H9 (cell line): Measurements from ENCODE around the gene TNFAIP8L3. TPM values are rescaled to one million over a fixed set of nuclear protein-coding genes. Genes with fewer than 3 reads are reported as not detected.

Source experiments
- DNase-seq: peaks from one replicate; pipeline ENCODE4 v3.0.0-alpha.2; 2017
- H2AFZ ChIP-seq: one replicate; pipeline ENCODE4 v1.6.1; 2013; ENCODE audit warnings: mild to moderate bottlenecking, low read length, control low read depth, moderate library complexity
- H2AK5ac ChIP-seq: 2 replicates; pipeline ENCODE4 v1.6.1; 2013; ENCODE audit warnings: low read length, control low read depth, mixed read lengths; ENCODE audit not compliant: insufficient read length
- H2BK120ac ChIP-seq: one replicate; pipeline ENCODE4 v1.6.1; 2013; ENCODE audit warnings: low read depth, mild to moderate bottlenecking, low read length, control low read depth, inconsistent platforms; ENCODE audit not compliant: poor library complexity, severe bottlenecking
- H2BK12ac ChIP-seq: 2 replicates; pipeline ENCODE4 v1.6.1; 2013; ENCODE audit warnings: low read length, control low read depth, mixed read lengths, low read depth; ENCODE audit not compliant: insufficient read length
- H2BK15ac ChIP-seq: 2 replicates; pipeline ENCODE4 v1.6.1; 2013; ENCODE audit warnings: low read depth, low read length, control low read depth
- H2BK20ac ChIP-seq: one replicate; pipeline ENCODE4 v1.6.1; 2013; ENCODE audit warnings: low read depth, mild to moderate bottlenecking, low read length, control low read depth, inconsistent platforms; ENCODE audit not compliant: poor library complexity, severe bottlenecking
- H2BK5ac ChIP-seq: 2 replicates; pipeline ENCODE4 v1.6.1; 2013; ENCODE audit warnings: low read length, control low read depth, mixed read lengths; ENCODE audit not compliant: insufficient read length
- H3K14ac ChIP-seq: 2 replicates; pipeline ENCODE4 v1.6.1; 2013; ENCODE audit warnings: low read length, control low read depth; ENCODE audit not compliant: insufficient read depth
- H3K18ac ChIP-seq: 2 replicates; pipeline ENCODE4 v1.6.1; 2013; ENCODE audit warnings: low read depth, mild to moderate bottlenecking, mixed read lengths, low read length, control low read depth; ENCODE audit not compliant: insufficient read length
- H3K23ac ChIP-seq: 2 replicates; pipeline ENCODE4 v1.6.1; 2013; ENCODE audit warnings: low read length, control low read depth, mixed read lengths, low read depth; ENCODE audit not compliant: insufficient read length
- H3K23me2 ChIP-seq: 2 replicates; pipeline ENCODE4 v1.6.1; 2013; ENCODE audit warnings: low read depth, mild to moderate bottlenecking, mixed read lengths, low read length, control low read depth; ENCODE audit not compliant: insufficient read length, poor library complexity, severe bottlenecking
- H3K27ac ChIP-seq: 2 replicates; pipeline ENCODE4 v1.5.1; 2013; ENCODE audit warnings: low read length, control low read depth, mixed read lengths, low read depth; ENCODE audit not compliant: insufficient read length
- H3K27me3 ChIP-seq: 2 replicates; pipeline ENCODE4 v1.6.1; 2013; ENCODE audit warnings: low read length, control low read depth, inconsistent platforms; ENCODE audit not compliant: insufficient read depth
- H3K4ac ChIP-seq: 2 replicates; pipeline ENCODE4 v1.6.1; 2013; ENCODE audit warnings: low read depth, mild to moderate bottlenecking, control low read depth, inconsistent platforms, low read length, moderate library complexity
- H3K4me1 ChIP-seq: 2 replicates; pipeline ENCODE4 v1.6.1; 2013; ENCODE audit warnings: low read length, control low read depth, inconsistent platforms; ENCODE audit not compliant: insufficient read depth
- H3K4me2 ChIP-seq: 2 replicates; pipeline ENCODE4 v1.6.1; 2013; ENCODE audit warnings: low read length, control low read depth, mixed read lengths; ENCODE audit not compliant: insufficient read length, insufficient read depth
- H3K56ac ChIP-seq: 2 replicates; pipeline ENCODE4 v1.6.1; 2013; ENCODE audit warnings: low read depth, mild to moderate bottlenecking, mixed read lengths, low read length, control low read depth; ENCODE audit not compliant: insufficient read length
- H3K79me1 ChIP-seq: 2 replicates; pipeline ENCODE4 v1.6.1; 2013; ENCODE audit warnings: low read depth, mild to moderate bottlenecking, moderate library complexity, low read length, control low read depth, inconsistent platforms; ENCODE audit not compliant: insufficient read depth, poor library complexity, severe bottlenecking
- H3K79me2 ChIP-seq: 2 replicates; pipeline ENCODE4 v1.6.1; 2013; ENCODE audit warnings: low read length, control low read depth, inconsistent platforms; ENCODE audit not compliant: insufficient read depth
- H3K9ac ChIP-seq: 2 replicates; pipeline ENCODE4 v1.6.1; 2013; ENCODE audit warnings: low read length, control low read depth, mixed read lengths; ENCODE audit not compliant: insufficient read length; ENCODE audit errors: extremely low read depth
- H3K9me3 ChIP-seq: one replicate; pipeline ENCODE4 v1.6.1; 2013; ENCODE audit warnings: low read depth, low read length, inconsistent platforms; ENCODE audit not compliant: control insufficient read depth
- H3T11ph ChIP-seq: one replicate; pipeline ENCODE4 v1.6.1; 2013; ENCODE audit warnings: mild to moderate bottlenecking, low read length, control low read depth, inconsistent platforms
- H4K20me1 ChIP-seq: one replicate; pipeline ENCODE4 v1.6.1; 2013; ENCODE audit not compliant: control insufficient read depth, insufficient read length, insufficient read depth
- H4K5ac ChIP-seq: 2 replicates; pipeline ENCODE4 v1.6.1; 2013; ENCODE audit warnings: low read depth, mild to moderate bottlenecking, mixed read lengths, low read length, control low read depth; ENCODE audit not compliant: insufficient read length
- H4K8ac ChIP-seq: replicated peaks from 2 replicates; pipeline ENCODE4 v1.6.1; 2013; ENCODE audit warnings: low read length, control low read depth, mixed read lengths, low read depth; ENCODE audit not compliant: insufficient read length
- H4K91ac ChIP-seq: 2 replicates; pipeline ENCODE4 v1.6.1; 2013; ENCODE audit warnings: low read depth, mild to moderate bottlenecking, moderate library complexity, mixed read lengths, low read length, control low read depth; ENCODE audit not compliant: insufficient read length
- H3K27ac Mint-ChIP-seq, 3 experiments: 2 replicates in 2 of 3; 3 replicates in 1 of 3; pipeline ENCODE4 v1.8.0; 2020 to 2021; ENCODE audit warnings: mixed read lengths in 3 of 3, mild to moderate bottlenecking in 1 of 3, moderate library complexity in 1 of 3
- H3K27me3 Mint-ChIP-seq: 2 replicates; pipeline ENCODE4 v1.8.0; 2021; ENCODE audit warnings: low read depth, mild to moderate bottlenecking, moderate library complexity, mixed read lengths
- H3K36me3 Mint-ChIP-seq, 3 experiments: 2 replicates in 2 of 3; 3 replicates in 1 of 3; pipeline ENCODE4 v1.8.0; 2020 to 2021; ENCODE audit warnings: low read depth in 3 of 3, mixed read lengths in 3 of 3; ENCODE audit not compliant: insufficient read depth in 1 of 3
- H3K4me1 Mint-ChIP-seq, 2 experiments: 2 replicates each; pipeline ENCODE4 v1.8.0; 2020; ENCODE audit warnings: mixed read lengths in 2 of 2
- H3K4me3 Mint-ChIP-seq, 2 experiments: 2 replicates in 1 of 2; 3 replicates in 1 of 2; pipeline ENCODE4 v1.8.0; 2020 to 2021; ENCODE audit warnings: mild to moderate bottlenecking in 2 of 2, mixed read lengths in 2 of 2, moderate library complexity in 1 of 2
- H3K9me3 Mint-ChIP-seq, 2 experiments: 2 replicates in 1 of 2; 3 replicates in 1 of 2; pipeline ENCODE4 v1.8.0; 2020; ENCODE audit warnings: mild to moderate bottlenecking in 2 of 2, mixed read lengths in 2 of 2, moderate library complexity in 1 of 2
- WGBS: extraction: QIAGEN DNeasy Blood & Tissue Kit; methylation state at CpG from one replicate; pipeline ENCODE4 v1.1.7; 2013; ENCODE audit warnings: missing lambda C conversion rate, low lambda C conversion rate, mixed read lengths; ENCODE audit not compliant: insufficient read length; ENCODE audit errors: extremely low coverage; 5-methylcytosine and 5-hydroxymethylcytosine counted together
- total RNA-seq: library from RNA; stranded (reverse); gene quantifications from 2 replicates; pipeline ENCODE4 v1.2.1, GENCODE V29; 2021
- TF ChIP-seq, protein P1 (sequence below): fragments of 200-600 bp; sonication (generic); conservative IDR thresholded peaks from 3 replicates; pipeline ENCODE4 v1.8.0; 2021; ENCODE audit warnings: antibody characterized with exemption, mild to moderate bottlenecking

Gene TNFAIP8L3
- total RNA-seq, 1 experiment from 2014 or later: 0.22 TPM

DNA sequence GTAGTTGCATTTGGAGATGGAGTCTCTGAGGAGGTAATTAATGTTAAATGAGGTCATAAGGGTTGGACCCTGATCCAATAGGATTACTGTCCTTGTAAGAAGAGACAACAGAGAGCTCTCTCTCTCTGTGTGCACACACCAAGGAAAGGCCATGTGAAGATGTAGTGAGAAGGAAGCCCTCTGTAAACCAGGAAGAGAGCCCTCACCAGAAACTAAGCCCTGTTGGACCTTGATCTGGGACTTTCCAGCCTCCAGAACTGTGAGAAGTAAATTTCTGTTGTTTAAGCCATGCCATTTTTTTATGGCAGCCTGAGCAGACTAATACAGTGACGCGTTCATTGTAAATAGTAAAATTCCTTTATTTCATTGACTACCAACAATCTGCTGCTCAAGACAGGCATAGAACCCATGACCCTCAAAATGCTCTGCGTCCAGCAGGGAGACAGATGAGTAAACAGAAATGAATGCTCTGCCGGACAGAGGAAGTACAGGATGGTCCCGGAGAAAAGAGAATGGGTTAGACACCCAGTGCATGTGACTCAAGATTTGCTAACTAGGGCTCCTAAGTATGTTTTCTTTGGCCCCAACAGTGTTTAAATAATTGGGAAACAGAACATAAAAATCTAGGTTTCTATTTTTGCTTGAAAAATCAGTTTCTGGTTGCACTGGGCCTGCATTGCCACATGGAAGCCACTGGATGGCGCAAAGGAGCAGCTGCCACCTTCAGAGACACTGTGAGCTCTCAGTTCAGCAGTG is 37.9 kb upstream of the TNFAIP8L3 start:
- H3K79me1 ChIP-seq: no peaks in the 10 kb centered on the region
- no peak overlapping the region for H3K9ac ChIP-seq
- H4K20me1 ChIP-seq: no peaks in the 10 kb centered on the region
- no peaks in the 10 kb centered on the region for H3K4me1 ChIP-seq
- H3K4me2 ChIP-seq: no peak overlapping the region
- H2BK120ac ChIP-seq: no peak overlapping the region
- no peak overlapping the region for H4K8ac ChIP-seq
- no peaks in the 10 kb centered on the region for H3K23me2 ChIP-seq
- Mint-ChIP-seq H3K27ac (no peak overlapping the region), H3K27me3 (peaks cover 3% of the 10 kb centered on the region), H3K4me1 (peaks cover 0 to 5% of the 10 kb centered on the region in 2 experiments; a peak in 1 of 4 replicates), H3K9me3 (no peaks in the 10 kb centered on the region), H3K36me3 (no peaks in the 10 kb centered on the region), H3K4me3 (no peak overlapping the region)
- H2BK15ac ChIP-seq: no peak overlapping the region
- H2BK12ac ChIP-seq: no peak overlapping the region
- H2AK5ac ChIP-seq: no peak overlapping the region
- no peak overlapping the region for H3K56ac ChIP-seq
- no peak overlapping the region for H3K27ac ChIP-seq
- H3K79me2 ChIP-seq: no peaks in the 10 kb centered on the region
- no peak overlapping the region for H3T11ph ChIP-seq
- no peaks in the 10 kb centered on the region for H3K27me3 ChIP-seq
- H3K14ac ChIP-seq: no peak overlapping the region
- no peaks in the 10 kb centered on the region for H3K9me3 ChIP-seq
- no CpG with 5 or more reads among the region's 6 CpGs for WGBS
- H4K91ac ChIP-seq: no peak overlapping the region
- no peak overlapping the region for H2BK5ac ChIP-seq
- no peak overlapping the region for H2AFZ ChIP-seq
- peak; percentile 50 for DNase-seq
- no peak overlapping the region for H2BK20ac ChIP-seq
- no peak overlapping the region for H3K4ac ChIP-seq
- no peak overlapping the region for H3K18ac ChIP-seq
- H4K5ac ChIP-seq: no peak overlapping the region
- TF ChIP-seq, protein P1, sequence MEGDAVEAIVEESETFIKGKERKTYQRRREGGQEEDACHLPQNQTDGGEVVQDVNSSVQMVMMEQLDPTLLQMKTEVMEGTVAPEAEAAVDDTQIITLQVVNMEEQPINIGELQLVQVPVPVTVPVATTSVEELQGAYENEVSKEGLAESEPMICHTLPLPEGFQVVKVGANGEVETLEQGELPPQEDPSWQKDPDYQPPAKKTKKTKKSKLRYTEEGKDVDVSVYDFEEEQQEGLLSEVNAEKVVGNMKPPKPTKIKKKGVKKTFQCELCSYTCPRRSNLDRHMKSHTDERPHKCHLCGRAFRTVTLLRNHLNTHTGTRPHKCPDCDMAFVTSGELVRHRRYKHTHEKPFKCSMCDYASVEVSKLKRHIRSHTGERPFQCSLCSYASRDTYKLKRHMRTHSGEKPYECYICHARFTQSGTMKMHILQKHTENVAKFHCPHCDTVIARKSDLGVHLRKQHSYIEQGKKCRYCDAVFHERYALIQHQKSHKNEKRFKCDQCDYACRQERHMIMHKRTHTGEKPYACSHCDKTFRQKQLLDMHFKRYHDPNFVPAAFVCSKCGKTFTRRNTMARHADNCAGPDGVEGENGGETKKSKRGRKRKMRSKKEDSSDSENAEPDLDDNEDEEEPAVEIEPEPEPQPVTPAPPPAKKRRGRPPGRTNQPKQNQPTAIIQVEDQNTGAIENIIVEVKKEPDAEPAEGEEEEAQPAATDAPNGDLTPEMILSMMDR: peak; percentile 96
- no peak overlapping the region for H3K23ac ChIP-seq
